LNCAP (cell line): ENCODE results near the gene QSOX1.

Source experiments
- CTCF ChIP-seq: fragments of 450-650 bp; IDR thresholded peaks from 2 replicates; pipeline ENCODE4 v1.5.1; 2017; ENCODE audit warnings: mild to moderate bottlenecking

Gene QSOX1

GRCh38 chr1:180195401-180195800, 40.7 kb downstream of the QSOX1 start:
- TF ChIP-seq CTCF, result no peak

GRCh38 chr1:180195916-180196315, 41.2 kb downstream of the QSOX1 start:
- TF ChIP-seq CTCF, result no peak

GRCh38 chr1:180196436-180197003, 41.9 kb downstream of the QSOX1 start:
- no peak for TF ChIP-seq CTCF

GRCh38 chr1:180197231-180197630, 42.6 kb downstream of the QSOX1 start:
- TF ChIP-seq CTCF, result no peak

GRCh38 chr1:180198196-180198595, 43.5 kb downstream of the QSOX1 start:
- no peak for TF ChIP-seq CTCF

GRCh38 chr1:180198611-180199010, 43.9 kb downstream of the QSOX1 start:
- TF ChIP-seq CTCF, result no peak

- no peak for TF ChIP-seq CTCF
Observed at GRCh38 chr1:180199018-180199417, 44.3 kb downstream of the QSOX1 start.
